ENCODE data around the gene FAM107B.

GRCh38 chr10:14562218-14563075, 212.2 kb downstream of the FAM107B start:
- TF ChIP-seq CTCF (IDR thresholded peaks at IDR 0.05) (no peak), POLR2A (IDR thresholded peaks at IDR 0.05) (no peak)

All from thyroid gland (tissue), 4 donors.